SU-DHL-6 (cell line): ENCODE results near the gene RMND5B.
"Not testable (repeated sequence)": the region's sequence is repeated elsewhere in the genome, so short reads cannot be mapped to it uniquely, and the experiment has no call there.

Experiments
- CTCF ChIP-seq: fragments of 200-600 bp; sonication (generic); IDR thresholded peaks from one replicate; pipeline ENCODE4 v1.5.1; 2017; ENCODE audit warnings: antibody characterized with exemption, mild to moderate bottlenecking, low read length, moderate library complexity; ENCODE audit not compliant: insufficient read depth, poor library complexity, severe bottlenecking
- EZH2phosphoT487 ChIP-seq: fragments of 200-600 bp; sonication (generic), shearing (Covaris generic); conservative IDR thresholded peaks from 2 replicates; pipeline ENCODE4 v1.6.1; 2018; ENCODE audit warnings: mild to moderate bottlenecking, antibody characterized with exemption, low read length, moderate library complexity, mixed read lengths

DNA sequence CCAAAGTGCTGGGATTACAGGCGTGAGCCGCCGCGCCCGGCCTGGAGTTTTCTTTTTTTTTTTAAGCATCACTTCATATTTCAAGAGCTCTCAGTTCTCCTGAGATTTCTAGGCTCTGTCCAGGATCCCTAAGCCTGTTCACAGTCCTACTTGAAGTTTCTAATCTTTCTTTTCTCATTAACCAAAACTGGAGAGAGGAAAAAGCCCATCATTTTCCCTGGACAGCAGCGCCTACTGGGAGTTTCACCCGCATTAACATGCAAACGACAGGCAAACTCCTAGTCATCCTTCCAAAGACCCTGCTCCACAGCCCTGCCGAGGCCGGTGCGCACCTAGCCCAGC is 609 bp upstream of the RMND5B start:
- TF ChIP-seq CTCF, EZH2phosphoT487: not testable (repeated sequence)
